ENCODE measurements around the gene ATP7A.

DNA sequence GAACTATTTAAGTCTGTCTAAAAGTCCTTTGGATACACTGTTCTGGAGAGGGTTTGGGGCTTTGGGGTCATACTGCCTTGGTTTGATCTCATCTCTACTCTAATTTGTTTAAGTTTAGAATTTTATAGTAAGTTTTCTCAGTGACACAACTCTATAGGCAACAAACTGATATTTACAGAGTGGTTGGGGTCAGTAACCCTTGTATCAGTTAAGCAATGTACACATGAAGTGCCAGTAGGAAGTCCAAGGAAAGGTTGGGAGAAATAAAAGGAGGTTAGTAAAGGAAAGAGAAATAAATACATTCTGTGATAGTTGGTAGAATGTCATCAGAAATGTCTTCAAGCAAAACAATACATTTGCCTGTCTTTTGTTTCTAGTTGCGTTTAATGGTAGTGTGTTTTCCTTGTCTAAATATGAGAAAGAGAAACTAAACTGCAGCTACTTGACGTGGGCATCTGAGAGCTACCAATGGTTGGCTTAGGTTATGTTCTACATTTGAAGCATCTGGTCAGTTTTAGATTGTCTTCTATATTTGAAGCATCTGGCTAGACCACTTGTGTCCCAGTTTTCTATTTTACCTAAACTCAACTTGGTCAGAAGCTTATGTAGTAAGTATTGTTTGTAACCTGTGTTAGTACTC lies 6.9 kb downstream of the ATP7A start:
- TF ChIP-seq, protein P1, sequence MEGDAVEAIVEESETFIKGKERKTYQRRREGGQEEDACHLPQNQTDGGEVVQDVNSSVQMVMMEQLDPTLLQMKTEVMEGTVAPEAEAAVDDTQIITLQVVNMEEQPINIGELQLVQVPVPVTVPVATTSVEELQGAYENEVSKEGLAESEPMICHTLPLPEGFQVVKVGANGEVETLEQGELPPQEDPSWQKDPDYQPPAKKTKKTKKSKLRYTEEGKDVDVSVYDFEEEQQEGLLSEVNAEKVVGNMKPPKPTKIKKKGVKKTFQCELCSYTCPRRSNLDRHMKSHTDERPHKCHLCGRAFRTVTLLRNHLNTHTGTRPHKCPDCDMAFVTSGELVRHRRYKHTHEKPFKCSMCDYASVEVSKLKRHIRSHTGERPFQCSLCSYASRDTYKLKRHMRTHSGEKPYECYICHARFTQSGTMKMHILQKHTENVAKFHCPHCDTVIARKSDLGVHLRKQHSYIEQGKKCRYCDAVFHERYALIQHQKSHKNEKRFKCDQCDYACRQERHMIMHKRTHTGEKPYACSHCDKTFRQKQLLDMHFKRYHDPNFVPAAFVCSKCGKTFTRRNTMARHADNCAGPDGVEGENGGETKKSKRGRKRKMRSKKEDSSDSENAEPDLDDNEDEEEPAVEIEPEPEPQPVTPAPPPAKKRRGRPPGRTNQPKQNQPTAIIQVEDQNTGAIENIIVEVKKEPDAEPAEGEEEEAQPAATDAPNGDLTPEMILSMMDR (IDR thresholded peaks at IDR 0.05): no peak
- no peak for TF ChIP-seq POLR2A (IDR thresholded peaks at IDR 0.05)
